ENCODE results near the gene TOB2.

Gene TOB2

DNA sequence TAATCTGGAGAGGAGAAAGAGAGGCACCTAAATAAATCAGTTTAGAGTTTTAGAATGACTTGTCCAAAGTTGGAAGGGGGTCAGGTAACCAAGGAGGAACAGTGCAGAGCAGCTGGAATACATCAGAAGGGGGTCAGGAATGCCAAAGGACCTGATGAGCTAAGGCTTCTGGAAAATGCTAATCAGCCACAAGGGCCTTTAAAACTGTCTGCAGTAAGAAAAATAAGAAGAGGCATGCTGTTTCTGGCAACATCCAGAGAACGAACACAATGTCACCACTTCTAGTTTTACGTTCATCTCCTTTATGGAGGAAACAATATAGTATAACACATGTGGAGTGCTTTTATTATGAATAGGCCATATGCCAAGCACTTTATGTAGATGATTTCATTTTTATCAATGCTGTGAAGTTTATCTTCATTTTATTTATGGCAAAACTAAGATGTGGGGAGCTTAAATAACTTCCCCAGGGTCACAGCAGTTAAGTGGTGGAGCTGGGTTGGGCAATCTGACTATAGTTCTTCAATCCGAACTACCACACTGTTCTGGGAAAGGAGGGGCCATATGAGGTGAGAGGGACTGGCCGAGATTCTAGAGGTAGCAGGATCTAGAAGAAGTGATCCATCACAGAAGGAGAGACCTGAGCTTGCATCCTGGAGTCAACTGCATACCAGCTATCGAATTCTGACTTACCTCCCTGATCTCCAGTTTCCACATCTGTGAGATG is 44.9 kb upstream of the TOB2 start (continued):
- TF ChIP-seq, protein P1, sequence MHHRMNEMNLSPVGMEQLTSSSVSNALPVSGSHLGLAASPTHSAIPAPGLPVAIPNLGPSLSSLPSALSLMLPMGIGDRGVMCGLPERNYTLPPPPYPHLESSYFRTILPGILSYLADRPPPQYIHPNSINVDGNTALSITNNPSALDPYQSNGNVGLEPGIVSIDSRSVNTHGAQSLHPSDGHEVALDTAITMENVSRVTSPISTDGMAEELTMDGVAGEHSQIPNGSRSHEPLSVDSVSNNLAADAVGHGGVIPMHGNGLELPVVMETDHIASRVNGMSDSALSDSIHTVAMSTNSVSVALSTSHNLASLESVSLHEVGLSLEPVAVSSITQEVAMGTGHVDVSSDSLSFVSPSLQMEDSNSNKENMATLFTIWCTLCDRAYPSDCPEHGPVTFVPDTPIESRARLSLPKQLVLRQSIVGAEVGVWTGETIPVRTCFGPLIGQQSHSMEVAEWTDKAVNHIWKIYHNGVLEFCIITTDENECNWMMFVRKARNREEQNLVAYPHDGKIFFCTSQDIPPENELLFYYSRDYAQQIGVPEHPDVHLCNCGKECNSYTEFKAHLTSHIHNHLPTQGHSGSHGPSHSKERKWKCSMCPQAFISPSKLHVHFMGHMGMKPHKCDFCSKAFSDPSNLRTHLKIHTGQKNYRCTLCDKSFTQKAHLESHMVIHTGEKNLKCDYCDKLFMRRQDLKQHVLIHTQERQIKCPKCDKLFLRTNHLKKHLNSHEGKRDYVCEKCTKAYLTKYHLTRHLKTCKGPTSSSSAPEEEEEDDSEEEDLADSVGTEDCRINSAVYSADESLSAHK (tag by site-specific recombination; IDR thresholded peaks at IDR 0.05) = peak; percentile 56; the same call in 1 of the 2 replicates
- TF ChIP-seq GLI2 (tag by site-specific recombination; IDR thresholded peaks at IDR 0.05; ENCODE audit: borderline replicate concordance, low read depth) (peak; percentile 63; the same call in 1 of the 2 replicates), ZNF433 (tag by site-specific recombination; IDR thresholded peaks at IDR 0.05; ENCODE audit: low read depth) (no peak)

DNA sequence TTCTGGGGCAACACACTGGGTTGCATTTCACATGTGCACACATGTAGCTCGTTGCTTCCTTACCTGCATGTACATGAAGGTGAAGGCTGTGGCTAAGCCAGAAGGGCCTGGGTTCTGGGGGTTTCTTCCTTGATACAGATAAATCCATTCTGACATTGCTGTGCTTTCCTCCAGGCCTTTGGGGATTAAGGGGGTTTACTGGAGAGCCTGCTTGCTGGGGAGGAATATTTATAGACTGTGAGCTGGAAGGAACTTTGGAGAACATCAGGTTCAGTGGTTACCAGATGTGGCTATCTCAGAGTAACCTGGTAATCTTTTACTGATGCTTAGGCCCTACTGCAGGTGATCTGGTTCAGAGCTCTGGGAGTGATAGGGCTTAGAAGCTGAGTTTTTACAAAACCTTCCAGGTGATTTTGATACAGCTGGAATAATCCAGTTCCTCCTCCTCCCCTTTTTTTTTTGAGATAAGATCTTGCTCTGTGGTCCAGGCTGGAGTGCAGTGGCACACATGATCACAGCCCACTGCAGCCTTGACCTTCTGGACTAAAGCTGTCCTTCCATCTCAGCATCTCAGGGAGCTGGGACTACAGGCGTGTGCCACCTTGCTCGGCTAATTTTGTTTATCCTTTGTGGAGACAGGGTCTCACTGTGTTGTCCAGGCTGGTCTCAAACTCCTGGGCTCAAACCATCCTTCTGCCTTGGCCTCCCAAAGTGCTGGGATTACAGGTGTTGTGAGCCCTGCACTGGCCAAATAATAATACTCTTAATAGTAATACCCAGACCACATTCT is 42.2 kb upstream of the TOB2 start:
- POLR2A ChIA-PET = interaction anchor here (0.5 to 1.7 kb wide), 4 partner anchors 10 to 229 kb away, joined by 3 to 5 read pairs (median 4); partner anchors contain the start of gene TOB2
- no peak for TF ChIP-seq ZFP69B (tag by site-specific recombination; IDR thresholded peaks at IDR 0.05)
- peak; percentile 95 for TF ChIP-seq ZNF121 (tag by site-specific recombination; IDR thresholded peaks at IDR 0.05)
- H3K36me3 ChIP-seq (ENCODE audit: control insufficient read depth in 2 of 2, insufficient read depth in 1 of 2, low read length in 2 of 2) = no peaks in the 10 kb centered on the region; a peak in 1 of 3 replicates
- no peak overlapping the region for H3K27ac ChIP-seq (ENCODE audit: extremely low read depth, low read depth, low read length)
- H3K4me3 ChIP-seq (ENCODE audit: low read depth, low read length) = no peak overlapping the region
- CTCF ChIA-PET = interaction anchor here (0.6 to 3.3 kb wide), 5 partner anchors 29 to 565 kb away, joined by 3 to 23 read pairs (median 4); no protein-coding TSS in a partner anchor
- no peaks in the 10 kb centered on the region for H3K9me3 ChIP-seq (ENCODE audit: control insufficient read depth, insufficient read depth, low read depth, low read length)
- peaks cover 25% of the 10 kb centered on the region for H3K4me1 ChIP-seq (ENCODE audit: control insufficient read depth, insufficient read depth, low read length)

DNA sequence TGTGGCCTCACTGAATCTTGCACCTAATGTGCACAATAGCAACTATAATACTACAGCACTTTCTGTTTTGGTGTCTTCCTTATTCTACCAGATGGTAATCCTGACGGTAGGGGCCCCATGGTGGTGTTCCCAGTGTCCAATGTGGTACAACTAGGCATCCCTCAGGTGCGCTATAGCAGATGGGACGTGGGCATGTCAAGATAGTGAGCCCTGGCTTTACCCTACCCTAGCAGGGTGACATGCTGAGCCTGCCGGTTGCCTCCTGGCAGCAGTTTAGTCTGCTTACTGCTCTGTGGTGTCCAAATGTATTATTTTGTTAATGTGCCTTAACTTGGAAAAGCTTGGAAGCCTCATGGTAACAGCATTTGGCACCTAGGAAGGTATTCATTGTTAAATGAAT is 41.5 kb upstream of the TOB2 start:
- CTCF ChIA-PET = interaction anchor here (0.6 to 1.0 kb wide), 2 partner anchors 88 to 565 kb away, joined by 3 to 5 read pairs; no protein-coding TSS in a partner anchor
- no peaks in the 10 kb centered on the region for H3K9me3 ChIP-seq (ENCODE audit: control insufficient read depth, insufficient read depth, low read depth, low read length)
- POLR2A ChIA-PET = interaction anchor here (1.7 kb wide), 1 partner anchor 42 kb away, joined by 5 read pairs; the partner anchor contains the start of gene TOB2

More for the DNA sequence above, 41.5 kb upstream of the TOB2 start:
- H3K36me3 ChIP-seq (ENCODE audit: control insufficient read depth in 2 of 2, insufficient read depth in 1 of 2, low read length in 2 of 2) = no peaks in the 10 kb centered on the region; a peak in 1 of 3 replicates
- H3K4me1 ChIP-seq (ENCODE audit: control insufficient read depth, insufficient read depth, low read length) = peaks cover 25% of the 10 kb centered on the region
- no peak overlapping the region for H3K4me3 ChIP-seq (ENCODE audit: low read depth, low read length)
- H3K27ac ChIP-seq (ENCODE audit: extremely low read depth, low read depth, low read length) = no peak overlapping the region
- TF ChIP-seq, protein P2, sequence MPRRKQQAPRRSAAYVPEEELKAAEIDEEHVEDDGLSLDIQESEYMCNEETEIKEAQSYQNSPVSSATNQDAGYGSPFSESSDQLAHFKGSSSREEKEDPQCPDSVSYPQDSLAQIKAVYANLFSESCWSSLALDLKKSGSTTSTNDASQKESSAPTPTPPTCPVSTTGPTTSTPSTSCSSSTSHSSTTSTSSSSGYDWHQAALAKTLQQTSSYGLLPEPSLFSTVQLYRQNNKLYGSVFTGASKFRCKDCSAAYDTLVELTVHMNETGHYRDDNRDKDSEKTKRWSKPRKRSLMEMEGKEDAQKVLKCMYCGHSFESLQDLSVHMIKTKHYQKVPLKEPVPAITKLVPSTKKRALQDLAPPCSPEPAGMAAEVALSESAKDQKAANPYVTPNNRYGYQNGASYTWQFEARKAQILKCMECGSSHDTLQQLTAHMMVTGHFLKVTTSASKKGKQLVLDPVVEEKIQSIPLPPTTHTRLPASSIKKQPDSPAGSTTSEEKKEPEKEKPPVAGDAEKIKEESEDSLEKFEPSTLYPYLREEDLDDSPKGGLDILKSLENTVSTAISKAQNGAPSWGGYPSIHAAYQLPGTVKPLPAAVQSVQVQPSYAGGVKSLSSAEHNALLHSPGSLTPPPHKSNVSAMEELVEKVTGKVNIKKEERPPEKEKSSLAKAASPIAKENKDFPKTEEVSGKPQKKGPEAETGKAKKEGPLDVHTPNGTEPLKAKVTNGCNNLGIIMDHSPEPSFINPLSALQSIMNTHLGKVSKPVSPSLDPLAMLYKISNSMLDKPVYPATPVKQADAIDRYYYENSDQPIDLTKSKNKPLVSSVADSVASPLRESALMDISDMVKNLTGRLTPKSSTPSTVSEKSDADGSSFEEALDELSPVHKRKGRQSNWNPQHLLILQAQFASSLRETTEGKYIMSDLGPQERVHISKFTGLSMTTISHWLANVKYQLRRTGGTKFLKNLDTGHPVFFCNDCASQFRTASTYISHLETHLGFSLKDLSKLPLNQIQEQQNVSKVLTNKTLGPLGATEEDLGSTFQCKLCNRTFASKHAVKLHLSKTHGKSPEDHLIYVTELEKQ (tag by site-specific recombination; IDR thresholded peaks at IDR 0.05; ENCODE audit: borderline replicate concordance) = no peak
- TF ChIP-seq GLI4 (tag by site-specific recombination; IDR thresholded peaks at IDR 0.05) = no peak
- TF ChIP-seq ZSCAN30 (tag by site-specific recombination; IDR thresholded peaks at IDR 0.05) = no peak
- no peak for TF ChIP-seq GLIS2 (tag by site-specific recombination; IDR thresholded peaks at IDR 0.05)
- no peak for TF ChIP-seq ZNF660 (tag by site-specific recombination; IDR thresholded peaks at IDR 0.05)
- no peak for TF ChIP-seq ZNF423 (tag by site-specific recombination; IDR thresholded peaks at IDR 0.05)
- TF ChIP-seq ZNF292 (tag by site-specific recombination; IDR thresholded peaks at IDR 0.05; ENCODE audit: borderline replicate concordance, low read depth) = no peak
- TF ChIP-seq KLF10 (tag by site-specific recombination; IDR thresholded peaks at IDR 0.05) = no peak
- no peak for TF ChIP-seq ZNF600 (tag by site-specific recombination; IDR thresholded peaks at IDR 0.05)
- TF ChIP-seq, protein P3, sequence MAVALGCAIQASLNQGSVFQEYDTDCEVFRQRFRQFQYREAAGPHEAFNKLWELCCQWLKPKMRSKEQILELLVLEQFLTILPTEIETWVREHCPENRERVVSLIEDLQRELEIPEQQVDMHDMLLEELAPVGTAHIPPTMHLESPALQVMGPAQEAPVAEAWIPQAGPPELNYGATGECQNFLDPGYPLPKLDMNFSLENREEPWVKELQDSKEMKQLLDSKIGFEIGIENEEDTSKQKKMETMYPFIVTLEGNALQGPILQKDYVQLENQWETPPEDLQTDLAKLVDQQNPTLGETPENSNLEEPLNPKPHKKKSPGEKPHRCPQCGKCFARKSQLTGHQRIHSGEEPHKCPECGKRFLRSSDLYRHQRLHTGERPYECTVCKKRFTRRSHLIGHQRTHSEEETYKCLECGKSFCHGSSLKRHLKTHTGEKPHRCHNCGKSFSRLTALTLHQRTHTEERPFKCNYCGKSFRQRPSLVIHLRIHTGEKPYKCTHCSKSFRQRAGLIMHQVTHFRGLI (tag by site-specific recombination; IDR thresholded peaks at IDR 0.05) = no peak
- no peak for TF ChIP-seq ZNF121 (tag by site-specific recombination; IDR thresholded peaks at IDR 0.05)
- no peak for TF ChIP-seq ZNF701 (tag by site-specific recombination; IDR thresholded peaks at IDR 0.05)
- TF ChIP-seq ZNF10 (tag by site-specific recombination; IDR thresholded peaks at IDR 0.05) = no peak
- no peak for TF ChIP-seq ZNF677 (tag by site-specific recombination; IDR thresholded peaks at IDR 0.05)
- TF ChIP-seq ZNF221 (tag by site-specific recombination; IDR thresholded peaks at IDR 0.05; ENCODE audit: borderline replicate concordance) = no peak
- TF ChIP-seq, protein P4, sequence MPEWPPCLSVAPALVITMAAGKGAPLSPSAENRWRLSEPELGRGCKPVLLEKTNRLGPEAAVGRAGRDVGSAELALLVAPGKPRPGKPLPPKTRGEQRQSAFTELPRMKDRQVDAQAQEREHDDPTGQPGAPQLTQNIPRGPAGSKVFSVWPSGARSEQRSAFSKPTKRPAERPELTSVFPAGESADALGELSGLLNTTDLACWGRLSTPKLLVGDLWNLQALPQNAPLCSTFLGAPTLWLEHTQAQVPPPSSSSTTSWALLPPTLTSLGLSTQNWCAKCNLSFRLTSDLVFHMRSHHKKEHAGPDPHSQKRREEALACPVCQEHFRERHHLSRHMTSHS (tag by site-specific recombination; IDR thresholded peaks at IDR 0.05) = no peak
- no peak for TF ChIP-seq ZNF354C (tag by site-specific recombination; IDR thresholded peaks at IDR 0.05; ENCODE audit: borderline replicate concordance, low read depth)
